ENCODE data around the gene PDZD2.
A peak's percentile ranks its signal among the peaks of the same experiment; 100 is the strongest.

PDZD2 gene

GRCh38 chr5:31833710-31834109 is 194.8 kb downstream of the PDZD2 start:
- DNase-seq = no peak

- DNase-seq = no peak
Observed at GRCh38 chr5:31844622-31845345, 205.9 kb downstream of the PDZD2 start.

GRCh38 chr5:31845361-31845760 is 206.4 kb downstream of the PDZD2 start:
- no peak for DNase-seq

GRCh38 chr5:31846934-31847333 is 208.0 kb downstream of the PDZD2 start:
- DNase-seq = no peak

- DNase-seq = no peak
Observed at GRCh38 chr5:31847354-31847753, 208.4 kb downstream of the PDZD2 start.

- no peak for DNase-seq
Observed at GRCh38 chr5:31850981-31851689, 212.2 kb downstream of the PDZD2 start.

GRCh38 chr5:31853398-31854135 is 214.6 kb downstream of the PDZD2 start:
- DNase-seq = no peak

GRCh38 chr5:31854181-31855133 is 215.5 kb downstream of the PDZD2 start:
- no peak for DNase-seq

- peak; percentile 34 for DNase-seq
Observed at GRCh38 chr5:31855134-31856040, 216.5 kb downstream of the PDZD2 start.

GRCh38 chr5:31859096-31859495 is 220.2 kb downstream of the PDZD2 start:
- DNase-seq = no peak

- DNase-seq = no peak
Observed at GRCh38 chr5:31860278-31860677, 221.3 kb downstream of the PDZD2 start.

GRCh38 chr5:31860726-31861433 is 221.9 kb downstream of the PDZD2 start:
- DNase-seq = no peak

- no peak for DNase-seq
Observed at GRCh38 chr5:31861601-31862000, 222.7 kb downstream of the PDZD2 start.

GRCh38 chr5:31863991-31864411 is 225.1 kb downstream of the PDZD2 start:
- DNase-seq = no peak

- DNase-seq = no peak
Observed at GRCh38 chr5:31866166-31866565, 227.2 kb downstream of the PDZD2 start.

- DNase-seq = no peak
Observed at GRCh38 chr5:31867219-31867618, 228.3 kb downstream of the PDZD2 start.

- DNase-seq = no peak
Observed at GRCh38 chr5:31880449-31880848, 241.5 kb downstream of the PDZD2 start.

GRCh38 chr5:31884896-31885295 is 246.0 kb downstream of the PDZD2 start:
- no peak for DNase-seq

GRCh38 chr5:31886206-31886605 is 247.3 kb downstream of the PDZD2 start:
- DNase-seq = no peak

- DNase-seq = no peak
Observed at GRCh38 chr5:31887556-31887955, 248.6 kb downstream of the PDZD2 start.

- DNase-seq = no peak
Observed at GRCh38 chr5:31888564-31888963, 249.6 kb downstream of the PDZD2 start.

Measured in activated CD4-positive, alpha-beta T cell treated with anti-CD3 and anti-CD28 coated beads for 48 hours (primary cell).